Daoy (cell line): ENCODE results near the gene KRT82. TPM values are rescaled to one million over a fixed set of nuclear protein-coding genes. Genes with fewer than 3 reads are reported as not detected.
A peak's percentile ranks its signal among the peaks of the same experiment; 100 is the strongest.

Experiments
- DNase-seq: peaks from one replicate; pipeline ENCODE4 v3.0.0-alpha.2; 2015; ENCODE audit warnings: low read depth
- total RNA-seq: library from RNA; depleted of rRNA; stranded (reverse); fragments of >200 nt; shearing (Covaris generic); gene quantifications from 2 replicates; pipeline ENCODE4 v1.2.3, GENCODE V29; 2014

The KRT82 gene
- total RNA-seq, 1 experiment from 2014 or later, result not detected

DNA sequence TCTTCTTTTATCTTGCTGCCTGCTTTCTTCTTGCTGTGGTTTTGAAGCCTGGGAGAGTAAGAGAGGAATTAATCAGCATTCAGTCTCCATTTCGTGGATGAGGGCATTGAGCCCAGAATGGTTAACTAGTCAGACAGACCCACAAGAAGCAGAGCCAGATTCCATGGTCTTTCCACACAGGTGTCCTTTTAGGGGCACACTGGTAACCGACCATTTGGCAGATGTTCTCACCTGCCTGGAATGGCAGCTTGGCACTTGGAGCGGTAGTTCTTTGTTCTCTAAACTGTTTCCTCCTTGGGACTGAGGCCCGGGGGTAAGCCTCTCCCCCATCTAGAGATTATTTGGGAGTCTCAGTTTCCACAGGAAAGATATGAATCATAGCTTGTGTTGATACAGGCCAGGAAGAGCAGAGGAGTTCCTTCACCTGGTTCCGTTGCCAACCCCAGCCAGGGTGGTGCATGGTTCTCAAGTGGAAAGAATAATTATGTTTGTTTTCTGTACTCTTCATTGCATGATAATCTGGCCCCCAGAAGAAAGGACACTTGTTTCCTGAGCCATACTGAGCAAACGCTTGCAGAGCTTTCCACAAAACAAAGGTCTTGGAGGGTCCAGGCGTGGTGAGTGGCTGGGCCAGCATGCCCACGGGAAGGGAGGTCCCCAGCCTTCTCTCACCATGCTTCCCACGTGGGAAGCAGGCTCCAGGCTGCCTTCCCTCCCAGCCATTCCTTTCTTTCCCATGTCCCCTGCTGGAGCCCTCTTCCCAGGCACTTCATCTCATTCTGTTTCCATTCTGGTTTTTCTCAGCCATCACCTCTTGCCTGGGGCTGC, 30.1 kb upstream of the KRT82 start:
- peak; percentile 78 for DNase-seq

DNA sequence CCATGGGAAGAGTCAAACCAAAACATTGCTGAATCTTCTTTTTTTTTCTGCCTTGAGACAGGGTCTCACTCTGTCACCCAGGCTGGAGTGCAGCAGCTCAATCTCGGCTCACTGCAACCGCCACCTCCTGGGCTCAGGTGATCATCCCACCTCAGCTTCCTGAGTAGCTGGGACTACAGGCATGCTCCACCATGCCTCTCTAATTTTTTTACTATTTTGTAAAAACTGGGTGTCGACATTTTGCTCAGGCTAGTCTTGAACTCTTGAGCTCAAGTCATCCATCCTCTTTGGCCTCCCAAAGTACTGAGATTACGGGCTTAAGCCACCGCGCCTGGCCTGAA, 29.5 kb upstream of the KRT82 start:
- DNase-seq, result no peak

DNA sequence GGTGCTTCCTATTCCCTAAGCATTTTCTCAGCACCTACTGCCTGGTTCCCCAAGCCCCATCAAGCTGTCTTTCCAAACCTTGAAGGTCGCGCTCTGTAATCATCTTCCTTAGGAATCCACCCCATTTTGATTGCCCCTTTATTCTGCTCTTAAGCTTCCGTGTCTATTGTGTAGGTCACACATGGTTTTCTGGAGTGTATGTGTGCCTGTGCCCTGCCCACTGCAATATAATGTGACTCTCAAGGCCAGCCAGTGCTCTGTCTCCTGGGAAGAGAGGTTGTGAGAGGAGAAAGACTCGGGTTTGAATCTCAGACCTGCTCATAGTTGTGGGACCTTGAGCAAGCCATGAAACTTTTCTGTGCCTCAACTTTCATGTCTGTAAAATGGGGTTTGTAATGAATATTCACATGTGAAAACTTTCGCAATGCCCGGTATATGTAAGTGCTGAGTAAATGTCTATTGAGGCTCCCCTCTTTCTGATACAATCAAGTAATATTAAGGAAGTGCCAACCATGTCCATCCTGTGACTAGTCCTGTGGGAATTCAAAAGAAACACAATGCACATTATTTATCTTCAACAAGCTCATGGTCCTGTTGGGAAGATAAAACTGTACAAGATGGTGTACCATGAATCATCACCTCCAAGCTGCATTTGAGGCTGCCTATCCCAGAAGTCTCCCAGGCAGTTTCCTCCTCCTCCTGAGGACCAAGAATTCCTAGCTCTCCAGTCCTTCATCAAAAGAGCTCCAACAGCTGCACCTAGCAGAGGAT, 28.8 kb upstream of the KRT82 start:
- peak; percentile 60 for DNase-seq

DNA sequence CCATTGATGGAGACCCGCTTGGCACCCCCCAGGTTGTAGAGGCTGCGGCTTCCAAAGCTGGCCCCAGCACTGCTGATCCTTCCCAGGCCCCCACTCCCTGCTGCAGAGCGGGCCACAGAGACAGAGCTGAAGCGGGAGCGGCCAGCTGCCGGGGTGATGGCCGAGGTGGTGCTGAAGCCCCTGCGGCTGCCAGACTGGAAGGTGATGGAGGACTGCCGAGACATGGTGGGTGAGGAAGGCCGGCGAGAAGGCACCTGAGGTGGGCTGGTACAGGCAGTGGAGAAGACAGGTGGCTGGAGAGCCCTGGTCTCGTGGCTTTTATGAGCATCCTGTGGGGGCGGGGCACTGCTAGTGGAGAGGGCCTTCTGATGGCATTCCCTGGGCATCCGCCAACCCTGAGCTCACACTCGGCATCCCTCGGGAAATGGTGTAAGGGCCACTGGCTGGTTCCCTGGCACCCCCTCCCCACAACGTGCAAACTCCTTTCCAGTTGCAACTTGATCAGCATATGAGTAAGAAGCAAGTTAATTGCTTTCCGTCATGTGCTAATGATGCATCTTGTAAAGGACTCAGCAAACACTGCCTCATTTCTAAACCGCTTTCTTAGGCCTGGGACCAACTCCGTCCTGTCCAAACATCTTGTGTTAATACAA, 28.1 kb upstream of the KRT82 start, which contains the start of gene KRT75:
Gene KRT75 (minus strand): TSS at position 291 of the 653 bp plus-strand sequence. CDS start 67 bp downstream, at position 224.
- DNase-seq, result peak; percentile 86

DNA sequence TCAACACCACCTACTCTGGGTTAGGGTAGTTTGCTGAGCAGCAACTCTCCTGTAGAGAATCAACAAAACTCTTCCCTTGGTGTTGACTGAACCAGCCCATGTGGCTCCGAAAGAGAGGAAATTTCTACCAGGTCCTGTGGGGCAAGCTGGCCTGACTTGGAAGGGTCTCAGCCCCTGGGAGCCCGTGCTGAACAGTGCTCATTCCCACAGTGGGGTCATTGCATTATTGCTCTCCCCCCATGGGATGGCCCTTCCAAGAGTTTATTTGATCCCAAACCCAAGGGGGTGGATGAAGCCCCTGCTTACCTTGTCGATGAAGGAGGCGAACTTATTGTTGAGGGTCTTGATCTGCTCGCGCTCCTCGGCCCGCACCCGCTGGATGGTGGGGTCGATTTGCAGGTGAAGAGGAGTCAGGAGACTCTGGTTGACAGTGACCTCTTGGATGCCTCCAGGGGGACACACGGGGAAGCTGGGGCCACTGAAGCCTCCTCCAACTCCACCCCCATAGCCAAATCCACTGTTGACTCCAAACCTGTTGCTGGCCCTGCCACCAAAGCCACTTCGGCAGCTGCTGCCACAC, 27.5 kb upstream of the KRT82 start:
- no peak for DNase-seq

DNA sequence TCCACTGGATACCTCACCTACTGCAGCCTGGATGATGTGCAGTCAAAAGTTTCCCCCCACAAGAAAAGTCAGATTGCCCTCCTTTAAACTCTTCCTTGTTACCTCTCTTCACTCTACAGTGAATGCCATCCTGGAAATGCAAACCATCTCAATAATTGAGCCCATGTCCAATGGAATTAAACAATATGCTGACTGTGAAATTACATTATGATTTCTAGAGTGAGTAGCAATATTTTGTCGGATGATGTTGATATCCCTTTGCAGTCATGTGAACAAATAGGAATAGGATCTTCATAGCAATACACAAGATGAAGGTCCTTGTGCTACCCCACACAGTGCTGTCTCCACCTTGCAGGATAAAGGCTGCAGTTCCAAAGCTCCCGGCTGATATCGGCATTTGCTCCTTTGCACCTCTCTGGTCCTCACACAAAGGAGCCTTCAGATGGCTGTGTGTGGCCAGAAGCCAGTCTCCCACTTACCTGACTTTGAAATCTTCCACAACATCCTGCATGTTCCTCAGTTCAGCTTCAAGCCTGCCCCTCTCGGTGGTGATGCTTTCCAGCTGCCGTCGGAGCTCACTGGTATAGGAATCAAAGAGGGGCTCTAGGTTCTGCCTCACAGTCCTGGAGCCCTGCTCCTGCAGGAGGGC, 26.5 kb upstream of the KRT82 start:
- DNase-seq, result no peak

DNA sequence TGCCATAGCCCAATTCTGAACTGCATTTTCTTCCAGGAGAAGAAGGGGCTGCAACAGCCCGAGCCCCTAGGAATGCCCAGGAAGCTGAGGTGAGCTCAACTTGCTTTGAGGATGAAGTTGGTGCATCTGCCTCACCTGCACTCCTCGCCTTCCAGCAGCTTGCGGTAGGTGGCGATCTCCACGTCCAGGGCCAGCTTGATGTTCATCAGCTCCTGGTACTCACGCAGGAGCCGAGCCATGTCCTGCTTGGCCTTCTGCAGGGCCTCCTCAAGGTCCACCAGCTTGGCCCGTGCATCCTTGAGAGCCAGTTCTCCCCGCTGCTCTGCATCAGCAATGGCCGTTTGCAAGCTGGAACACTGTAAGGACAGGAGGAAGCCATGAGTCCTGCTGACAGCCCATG, 22.0 kb upstream of the KRT82 start:
- DNase-seq, result no peak

DNA sequence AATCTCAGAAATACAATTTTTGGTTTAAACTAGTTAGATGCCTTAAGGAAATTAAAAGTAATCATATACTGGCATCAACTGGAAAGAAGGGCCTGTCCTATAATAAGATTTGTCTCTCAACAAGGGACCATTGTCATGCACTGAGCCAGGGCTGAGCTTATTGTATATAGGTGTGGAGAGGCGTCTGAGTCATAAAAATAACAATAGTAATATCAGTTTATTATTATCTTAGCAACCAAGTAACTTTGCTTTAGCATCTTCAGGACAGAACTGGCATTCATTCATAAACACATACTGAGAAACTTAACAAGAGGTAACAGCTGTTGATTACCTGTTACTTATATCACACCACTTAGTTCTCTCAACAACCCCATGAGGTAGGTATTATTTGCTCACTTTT, 20.9 kb upstream of the KRT82 start:
- DNase-seq, result no peak

DNA sequence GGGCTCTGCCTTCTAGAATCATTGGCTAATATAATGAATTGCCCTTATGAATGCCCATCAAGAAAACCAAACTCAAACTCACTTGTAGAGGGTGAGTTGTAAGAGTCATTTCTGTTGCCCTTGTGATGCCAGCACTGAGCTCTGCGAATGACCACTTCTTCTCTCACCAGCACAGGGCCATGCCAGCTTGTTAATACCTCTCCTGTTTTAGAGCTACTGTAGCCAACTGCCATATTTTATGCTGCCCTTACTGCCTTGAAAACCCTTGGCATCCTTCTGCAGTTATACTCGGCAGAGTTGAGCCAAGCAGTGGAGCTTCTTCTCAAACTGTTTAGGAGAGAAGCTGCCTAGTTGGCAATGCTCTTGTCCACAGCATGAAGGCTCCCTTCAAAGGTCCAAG, 19.9 kb upstream of the KRT82 start:
- DNase-seq, result no peak

DNA sequence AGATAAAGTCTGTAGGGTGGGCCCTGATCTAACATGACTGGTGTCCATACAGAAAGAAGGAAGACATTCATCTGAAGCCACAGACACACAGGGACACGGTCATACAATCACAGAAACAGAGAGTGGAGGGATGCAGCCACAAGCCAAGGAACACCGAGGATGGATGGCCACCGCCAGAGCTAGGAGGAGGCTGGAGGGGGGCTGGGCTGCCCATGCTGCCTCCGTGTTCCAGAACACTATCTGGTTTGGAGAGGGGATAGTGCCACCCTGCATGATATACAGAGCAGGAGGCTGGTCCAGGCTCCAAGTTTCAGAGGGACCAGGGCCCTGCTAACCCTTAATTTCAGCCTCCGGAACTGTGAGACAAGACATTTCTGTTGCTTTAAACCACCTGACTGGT, 19.3 kb upstream of the KRT82 start:
- DNase-seq, result no peak

DNA sequence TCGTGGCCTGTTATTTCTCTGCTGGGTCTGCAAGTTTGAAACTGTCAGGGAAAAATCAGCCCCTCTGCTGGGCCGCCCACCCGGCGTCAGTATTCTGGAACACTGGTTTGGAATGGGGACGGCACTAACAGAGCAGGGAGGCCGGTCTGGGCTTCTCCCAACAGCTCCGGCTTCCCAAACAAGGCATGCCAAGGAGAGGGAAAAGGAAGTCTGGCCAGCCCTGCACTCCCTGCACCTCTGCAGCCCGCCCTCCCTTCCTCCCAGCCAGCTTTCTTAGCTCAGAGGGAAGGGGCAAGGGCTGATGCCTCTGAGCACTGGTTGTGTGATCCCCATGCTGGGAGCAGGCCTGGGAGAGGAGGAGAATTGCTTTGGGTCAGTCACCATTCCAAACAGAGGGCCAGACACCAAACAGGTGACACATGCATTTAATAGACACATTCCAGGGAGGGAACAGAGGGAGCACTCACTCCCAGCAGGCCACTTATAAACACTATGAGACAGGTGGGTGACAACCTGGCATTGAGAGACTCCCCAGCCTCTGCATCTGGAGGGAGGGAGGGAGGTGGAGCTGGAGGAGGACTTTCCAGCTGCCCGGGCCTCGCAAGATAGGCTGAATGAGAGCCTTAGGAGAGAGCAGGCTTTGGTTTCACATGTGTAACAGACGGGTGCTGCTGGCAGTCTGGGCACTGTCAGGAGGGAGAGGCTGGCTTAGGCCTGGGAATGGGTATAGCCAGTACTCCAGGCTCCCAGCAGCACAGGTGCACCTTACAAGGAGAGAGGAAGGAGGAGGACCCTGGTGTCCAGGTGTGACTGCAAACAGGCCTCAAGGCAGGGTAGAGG, 17.7 kb upstream of the KRT82 start:
- DNase-seq, result no peak

DNA sequence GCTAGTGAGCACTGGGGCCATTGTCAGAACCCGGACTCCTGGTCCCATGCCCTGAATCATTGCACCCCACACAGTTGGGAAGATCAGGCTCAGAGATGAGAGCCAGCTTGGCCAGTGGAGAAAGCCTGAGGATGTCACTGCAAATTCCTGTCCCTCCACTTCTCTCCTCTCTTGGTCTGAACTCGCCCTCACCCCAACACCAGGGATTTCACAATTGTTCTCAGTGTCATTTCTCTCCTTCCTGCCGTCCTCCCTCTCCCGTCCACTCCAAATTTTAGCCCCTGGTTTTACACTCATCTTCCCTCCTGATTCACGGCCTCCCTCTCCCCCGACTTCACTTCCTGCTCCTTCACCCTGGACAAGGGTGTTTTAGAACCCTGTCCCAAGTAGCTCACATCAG, 16.9 kb upstream of the KRT82 start:
- no peak for DNase-seq

DNA sequence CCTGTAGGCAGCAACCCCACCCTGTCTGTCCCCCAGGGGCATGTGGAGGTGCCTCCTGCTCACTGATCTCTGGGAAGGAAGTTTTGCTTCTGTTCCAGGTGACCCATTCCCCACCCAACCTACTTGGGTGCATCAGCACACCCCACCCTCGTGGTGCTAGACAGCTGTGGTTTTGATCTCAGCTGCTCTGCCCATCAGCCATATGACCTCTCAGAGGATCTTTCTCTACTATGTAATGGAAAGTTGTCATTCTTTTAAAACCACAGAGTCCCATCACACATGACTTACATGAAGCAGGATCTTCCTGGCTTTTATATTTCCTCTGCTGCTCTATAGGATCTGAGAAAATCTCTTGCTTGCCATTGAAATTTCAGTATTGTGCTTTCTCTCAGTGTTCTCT, 13.5 kb upstream of the KRT82 start:
- no peak for DNase-seq

DNA sequence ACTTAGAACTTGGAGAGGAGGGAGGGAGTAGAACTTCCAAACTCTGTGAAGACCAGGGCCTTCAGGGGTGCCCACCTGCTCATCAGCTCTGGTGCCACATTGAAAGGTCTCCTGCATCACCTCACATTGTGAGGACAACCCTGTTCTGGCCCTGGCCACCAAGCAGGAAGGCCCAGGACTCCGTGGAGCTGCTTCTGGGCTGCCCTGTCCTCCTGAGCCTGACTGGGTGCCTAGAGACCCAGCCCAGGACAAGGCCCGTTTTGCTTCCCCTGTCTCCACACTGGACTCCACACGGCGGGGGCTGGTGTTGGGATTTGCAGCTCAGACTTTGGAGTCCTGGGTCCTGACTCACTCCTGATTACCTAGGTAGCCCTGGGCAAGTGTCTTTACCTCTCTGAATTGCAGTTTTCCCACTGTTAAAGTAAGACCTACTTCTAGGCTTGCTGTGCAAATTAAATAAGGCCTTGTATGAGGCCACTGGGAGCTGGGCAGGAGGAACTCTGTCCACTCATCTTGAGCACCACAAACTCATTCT, 12.5 kb upstream of the KRT82 start:
- no peak for DNase-seq

DNA sequence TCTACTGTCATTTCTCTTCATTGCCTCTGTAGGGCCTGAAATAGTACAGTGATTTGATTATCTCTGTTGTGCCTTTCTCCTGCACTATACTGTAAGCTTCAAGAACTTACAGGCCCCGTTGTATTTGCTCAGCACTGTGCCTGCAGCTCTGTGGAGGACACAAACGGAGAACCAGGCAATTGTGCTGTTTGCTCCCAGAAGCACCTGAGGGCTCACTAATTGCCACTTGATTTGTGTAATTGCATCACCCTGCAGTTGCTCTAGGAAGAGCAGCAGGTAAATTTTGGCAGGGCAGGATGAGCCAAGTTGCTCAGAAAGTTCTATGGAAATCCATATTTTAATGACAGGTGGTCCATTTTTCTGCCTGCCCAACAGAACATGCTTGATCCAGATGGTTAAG, 11.6 kb upstream of the KRT82 start:
- DNase-seq, result no peak

DNA sequence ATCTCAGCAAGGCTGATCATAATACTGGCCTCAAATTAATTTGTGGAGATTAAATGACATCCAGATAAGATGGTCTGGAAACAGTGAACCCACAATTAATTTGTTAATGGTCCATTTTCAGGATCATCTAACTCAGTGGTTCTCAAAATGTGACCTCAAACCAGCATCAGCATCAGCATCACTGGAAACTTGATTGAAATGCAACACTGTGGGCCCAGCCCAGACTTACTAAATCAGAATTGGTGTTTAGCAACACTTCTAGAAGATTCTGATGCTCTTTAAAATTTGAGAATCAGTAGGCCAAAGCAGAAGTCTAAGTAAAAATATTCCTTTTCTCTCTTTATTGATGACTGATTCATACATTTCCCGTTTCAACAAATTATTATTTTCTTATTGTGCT, 10.7 kb upstream of the KRT82 start:
- DNase-seq, result no peak

DNA sequence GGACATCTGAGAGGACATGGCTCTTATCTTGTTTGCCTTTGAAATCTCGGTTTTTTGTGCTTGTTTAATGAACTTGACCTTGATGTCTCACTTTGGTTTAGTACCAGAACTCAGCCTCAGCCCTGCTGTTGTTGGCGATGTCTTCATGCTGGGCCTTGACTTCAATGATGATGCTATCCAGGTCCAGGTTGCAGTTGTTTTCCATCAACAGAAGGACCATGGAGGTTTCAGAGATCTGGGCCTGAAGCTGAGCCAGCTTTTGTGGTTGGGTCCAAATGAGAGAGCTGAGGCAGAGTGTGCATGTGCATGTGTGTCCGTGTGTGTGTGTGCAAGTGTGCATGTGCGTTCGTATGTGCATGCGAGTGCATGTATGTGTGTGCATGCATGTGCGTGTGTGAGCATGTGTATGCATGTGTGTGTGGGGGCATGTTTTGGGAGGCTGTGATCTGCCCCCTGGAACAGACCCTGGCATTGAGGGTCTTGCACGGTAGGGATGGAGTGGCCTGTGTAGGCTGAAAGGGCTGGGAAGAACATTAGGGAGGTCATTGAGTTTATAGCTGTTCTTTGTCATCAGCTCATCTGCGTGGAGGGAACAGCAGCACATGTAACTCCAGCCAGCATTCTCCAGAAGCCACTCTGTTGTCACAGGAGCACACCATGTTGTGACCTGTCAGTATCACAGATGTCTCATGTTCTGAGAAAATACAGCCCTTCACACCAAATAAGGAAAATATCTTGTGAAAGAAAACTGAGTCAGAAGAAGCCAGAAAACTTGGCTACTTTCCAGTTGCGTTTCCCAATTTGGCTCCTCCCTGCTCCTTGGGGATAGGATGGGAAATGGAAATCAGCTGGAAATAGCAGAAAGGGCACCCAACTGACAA, 10.0 kb upstream of the KRT82 start:
- no peak for DNase-seq

DNA sequence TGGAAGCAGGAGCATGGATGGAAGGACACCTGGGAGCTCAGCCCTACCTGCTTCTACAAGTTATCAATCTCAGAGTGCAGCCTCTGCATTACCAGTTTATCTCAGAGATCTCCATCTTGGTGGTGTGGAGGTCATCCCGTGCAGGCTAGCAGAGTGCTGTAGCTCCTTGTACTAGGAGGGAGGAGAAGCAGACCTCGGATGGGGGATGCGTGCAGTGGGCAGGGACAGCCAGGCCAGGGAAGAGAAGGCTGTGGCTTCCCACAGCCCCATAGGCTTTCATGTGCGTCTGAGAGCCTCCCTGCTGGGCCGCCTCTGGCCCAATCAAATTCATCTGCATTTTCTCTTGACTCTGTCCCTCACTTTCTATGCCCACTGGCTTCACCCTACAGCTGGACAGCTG, 8.8 kb upstream of the KRT82 start:
- DNase-seq, result no peak

DNA sequence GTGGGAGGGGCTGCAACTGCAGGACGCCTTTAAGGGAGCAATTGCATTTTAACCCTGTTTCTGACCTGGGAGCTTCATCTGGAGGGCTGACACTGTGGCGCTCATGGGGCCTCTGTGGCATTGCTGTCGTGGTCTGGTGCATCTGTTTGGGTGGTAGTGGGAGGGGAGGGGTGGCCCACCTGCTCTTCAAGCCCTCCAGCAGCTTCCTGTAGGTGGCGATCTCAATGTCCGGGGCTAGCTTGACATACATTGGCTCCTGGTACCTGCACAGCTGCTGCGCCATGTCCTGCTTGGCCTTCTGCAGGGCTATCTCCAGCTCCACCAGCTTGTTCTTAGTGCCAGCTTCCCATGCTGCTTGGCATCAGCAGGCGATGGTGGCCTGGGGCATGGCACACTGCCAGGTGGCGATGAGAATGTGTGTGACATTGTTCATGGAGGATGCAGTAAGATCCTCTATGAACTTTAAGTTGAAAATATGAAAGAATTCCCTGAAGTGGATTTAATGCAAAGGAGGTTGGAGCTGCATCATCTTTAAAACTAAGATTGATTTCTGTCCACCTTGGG, 7.7 kb upstream of the KRT82 start:
- no peak for DNase-seq
